ENCODE measurements around the gene TMEM219.

TMEM219 gene

DNA sequence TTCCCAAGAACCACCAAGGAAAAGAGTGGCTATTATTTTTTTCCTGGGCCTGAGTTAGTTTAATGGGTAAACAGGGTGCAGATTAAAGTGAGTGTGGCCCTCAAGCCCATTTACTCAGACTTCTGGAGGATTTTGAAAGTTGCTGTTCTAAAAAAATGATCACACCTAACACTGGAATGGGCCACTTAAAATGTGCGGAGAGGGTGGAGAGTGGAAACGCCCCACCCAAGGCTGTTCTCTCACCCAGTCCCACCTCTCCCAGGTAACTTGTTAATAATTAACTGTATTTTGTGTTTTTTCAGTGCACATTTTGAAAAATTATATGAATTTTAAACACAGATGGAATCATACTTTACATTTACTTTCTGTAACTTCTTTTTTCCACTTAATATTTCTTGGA, 28.2 kb downstream of the TMEM219 start:
- no peak for DNase-seq
- intact Hi-C loops (cut with DNase I), result loop anchor here (10.0 kb wide), 2 partner anchors 65 to 175 kb away; partner anchors contain the start of genes PAGR1 and PRRT2

DNA sequence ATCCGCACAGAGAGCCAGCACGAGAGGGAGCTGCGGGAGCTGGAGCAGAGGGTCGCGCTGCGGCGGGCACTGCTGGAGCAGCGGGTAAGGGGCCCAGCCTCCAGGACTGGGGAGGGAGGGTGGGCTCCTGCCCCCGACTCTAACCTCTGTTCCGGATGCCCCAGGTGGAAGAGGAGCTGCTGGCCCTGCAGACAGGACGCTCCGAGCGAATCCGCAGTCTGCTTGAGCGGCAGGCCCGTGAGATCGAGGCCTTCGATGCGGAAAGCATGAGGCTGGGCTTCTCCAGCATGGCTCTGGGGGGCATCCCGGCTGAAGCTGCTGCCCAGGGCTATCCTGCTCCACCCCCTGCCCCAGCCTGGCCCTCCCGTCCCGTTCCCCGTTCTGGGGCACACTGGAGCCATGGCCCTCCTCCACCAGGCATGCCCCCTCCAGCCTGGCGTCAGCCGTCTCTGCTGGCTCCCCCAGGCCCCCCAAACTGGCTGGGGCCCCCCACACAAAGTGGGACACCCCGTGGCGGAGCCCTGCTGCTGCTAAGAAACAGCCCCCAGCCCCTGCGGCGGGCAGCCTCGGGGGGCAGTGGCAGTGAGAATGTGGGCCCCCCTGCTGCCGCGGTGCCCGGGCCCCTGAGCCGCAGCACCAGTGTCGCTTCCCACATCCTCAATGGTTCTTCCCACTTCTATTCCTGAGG, 29.1 kb downstream of the TMEM219 start:
- intact Hi-C loops (cut with DNase I), result loop anchor here (10.0 kb wide), 2 partner anchors 64 to 176 kb away; partner anchors contain the start of genes PAGR1 and PRRT2
- DNase-seq, result no peak

DNA sequence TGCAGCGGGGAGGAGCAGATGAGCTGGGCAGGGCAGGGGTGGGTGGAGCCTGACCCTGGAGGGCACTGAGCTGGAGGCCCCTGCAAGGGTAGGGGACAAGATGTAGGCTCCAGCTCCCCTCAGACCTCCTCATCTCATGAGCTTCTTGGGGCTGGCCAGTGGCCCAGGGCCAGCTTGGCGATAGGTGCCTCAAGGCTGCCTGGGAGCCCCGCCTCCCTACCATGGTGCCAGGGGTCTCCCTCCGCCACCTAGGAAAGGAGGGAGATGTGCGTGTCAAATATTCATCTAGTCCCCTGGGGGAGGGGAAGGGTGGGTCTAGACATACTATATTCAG, 29.7 kb downstream of the TMEM219 start:
- intact Hi-C loops (cut with DNase I), result loop anchor here (10.0 kb wide), 2 partner anchors 63 to 177 kb away; partner anchors contain the start of genes PAGR1 and PRRT2
- DNase-seq, result no peak

DNA sequence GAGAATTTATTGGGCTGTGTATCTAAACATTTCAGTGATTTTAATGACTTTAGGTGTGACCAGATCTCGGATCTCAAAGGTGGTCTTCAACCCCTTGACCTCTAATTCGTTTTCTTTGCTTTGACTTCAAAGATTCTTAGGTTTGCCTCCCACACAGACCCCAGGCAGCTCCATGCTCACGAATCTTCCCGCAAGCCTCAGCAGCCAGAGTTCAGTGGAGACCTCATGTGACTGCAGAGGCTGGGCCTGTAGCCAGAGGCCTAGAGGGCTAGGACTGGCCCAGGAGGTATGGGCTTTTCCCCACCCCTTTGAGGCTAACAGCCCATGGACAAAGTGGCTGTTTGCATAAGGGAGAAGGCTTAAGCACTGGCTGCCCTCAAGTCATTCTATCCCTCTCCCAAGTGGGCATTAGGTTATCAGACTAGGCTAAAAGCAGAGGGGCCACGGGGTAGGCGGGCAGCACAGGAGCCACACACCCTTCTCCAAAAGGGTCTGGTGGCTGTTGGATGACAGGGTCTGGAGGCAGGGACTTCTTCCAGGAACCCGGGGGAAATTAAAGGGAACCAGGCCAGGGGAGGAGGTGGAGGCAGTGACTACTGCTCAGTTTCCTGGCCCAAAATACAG, 30.6 kb downstream of the TMEM219 start:
- intact Hi-C loops (cut with DNase I), result loop anchor here (10.0 kb wide), 2 partner anchors 62 to 178 kb away; partner anchors contain the start of genes PAGR1 and PRRT2
- no peak for DNase-seq

DNA sequence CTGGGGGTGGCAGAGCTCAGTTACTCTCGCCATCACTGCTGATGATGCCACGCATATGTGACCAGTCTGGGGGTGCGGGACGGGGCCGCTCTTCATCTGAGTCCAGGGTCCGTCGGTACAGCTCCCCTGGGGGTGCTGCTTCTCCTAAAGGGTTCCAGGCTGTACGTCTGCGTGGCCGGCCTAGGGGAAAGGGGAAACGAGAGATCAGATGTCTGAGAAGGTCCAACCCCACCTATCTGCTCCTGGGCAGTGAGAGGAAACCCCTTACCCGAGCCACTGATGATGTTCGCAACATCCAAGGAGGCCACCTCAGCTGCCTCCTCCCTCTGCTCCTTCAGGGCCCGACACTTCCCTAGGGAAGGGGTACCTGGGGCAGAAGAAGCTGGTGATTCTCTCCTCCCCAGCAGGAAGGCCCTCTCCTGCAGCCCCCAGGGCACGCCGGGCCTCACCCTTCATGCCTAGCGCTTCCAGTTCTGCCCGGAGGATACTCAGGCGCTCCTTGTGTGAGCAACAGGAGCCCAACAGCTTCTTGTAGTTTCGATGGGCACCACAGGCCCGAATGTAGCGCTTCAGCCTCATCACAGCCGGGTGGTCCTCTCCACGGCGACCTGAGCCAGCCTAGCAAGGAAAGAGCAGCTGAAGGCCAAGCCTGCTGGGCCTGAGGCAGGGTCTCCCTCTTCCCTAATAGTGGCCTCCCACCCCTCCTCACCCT, 31.5 kb downstream of the TMEM219 start:
- intact Hi-C loops (cut with DNase I), result loop anchor here (10.0 kb wide), 2 partner anchors 61 to 179 kb away; partner anchors contain the start of genes PAGR1 and PRRT2
- no peak for DNase-seq

DNA sequence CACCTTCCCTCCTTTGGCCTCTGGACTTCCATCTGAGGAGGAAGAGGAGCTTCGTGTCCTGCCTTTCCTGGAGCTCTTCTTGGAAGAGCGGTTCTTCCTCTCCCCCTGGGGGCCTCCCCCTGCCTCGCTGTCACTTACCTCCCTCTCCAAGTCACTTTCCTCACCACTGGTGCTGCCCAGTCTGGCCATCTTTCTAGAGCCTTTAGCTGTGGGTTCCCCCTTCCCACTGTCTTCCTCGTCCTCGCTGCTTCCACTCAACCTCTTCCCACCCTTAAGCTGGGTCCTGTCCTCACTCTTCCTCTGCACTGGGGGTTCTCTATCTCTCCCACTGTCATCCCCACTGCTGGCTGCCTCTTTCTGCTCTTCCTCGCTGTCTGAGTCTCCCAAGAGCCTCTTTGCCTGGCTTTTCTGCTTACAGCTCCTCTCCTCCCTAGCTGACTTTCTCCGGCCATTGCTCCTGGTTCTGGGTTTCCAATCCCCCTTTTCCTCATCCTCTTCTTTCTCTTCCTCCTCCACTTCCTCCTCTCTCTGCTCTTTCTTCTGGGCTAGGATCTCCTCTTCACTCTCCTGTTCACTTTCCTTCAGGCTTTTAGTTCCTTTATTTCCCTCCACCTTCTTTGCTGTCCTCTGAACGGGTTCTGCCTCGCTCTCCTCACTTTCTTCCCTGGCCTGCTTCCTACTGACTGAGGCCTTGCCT, 32.2 kb downstream of the TMEM219 start:
- DNase-seq, result no peak
- intact Hi-C loops (cut with DNase I), result loop anchor here (2.0 to 10.0 kb wide), 3 partner anchors 19 to 179 kb away; partner anchors contain the start of genes PAGR1 and PRRT2

DNA sequence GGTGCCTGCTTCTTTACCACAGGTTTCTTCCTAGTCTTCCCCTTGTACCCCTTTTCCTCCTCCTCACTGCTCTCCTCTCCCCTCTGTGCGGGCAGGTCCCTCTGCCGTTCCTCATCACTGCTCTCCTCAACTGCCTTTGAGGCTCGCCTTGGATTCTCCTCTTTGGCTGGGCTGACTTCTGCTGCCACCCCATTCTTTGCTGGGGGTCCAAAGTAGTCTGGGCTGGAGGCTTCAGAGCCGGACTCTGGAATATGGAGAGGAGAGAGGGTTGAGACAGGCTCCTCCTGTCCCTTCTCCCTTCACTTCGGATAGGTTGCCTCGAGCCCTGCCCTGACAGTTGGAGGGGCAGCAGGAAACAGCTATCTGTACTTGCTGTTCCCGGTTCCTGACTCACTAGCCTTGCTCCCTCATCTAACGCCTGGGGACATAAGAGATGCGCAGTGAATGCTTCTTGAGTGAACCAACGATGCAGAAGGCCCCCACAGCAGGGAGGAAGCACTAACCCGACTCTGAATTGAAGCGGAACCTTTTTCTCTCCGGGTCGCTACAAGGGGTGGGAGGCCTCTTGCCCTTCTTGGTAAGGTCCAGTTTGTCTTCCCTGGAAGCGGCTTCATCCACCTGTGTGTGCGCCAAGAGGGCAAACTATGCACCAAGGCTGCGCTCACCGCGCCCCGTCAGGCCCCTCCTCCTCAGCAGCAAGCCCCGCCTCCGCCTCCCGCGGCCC, 32.9 kb downstream of the TMEM219 start:
- intact Hi-C loops (cut with DNase I), result loop anchor here (2.0 to 10.0 kb wide), 3 partner anchors 20 to 180 kb away; partner anchors contain the start of genes PAGR1 and PRRT2
- peak in 30 of 42 donors; percentile 50 to 83 (median 74) for DNase-seq

DNA sequence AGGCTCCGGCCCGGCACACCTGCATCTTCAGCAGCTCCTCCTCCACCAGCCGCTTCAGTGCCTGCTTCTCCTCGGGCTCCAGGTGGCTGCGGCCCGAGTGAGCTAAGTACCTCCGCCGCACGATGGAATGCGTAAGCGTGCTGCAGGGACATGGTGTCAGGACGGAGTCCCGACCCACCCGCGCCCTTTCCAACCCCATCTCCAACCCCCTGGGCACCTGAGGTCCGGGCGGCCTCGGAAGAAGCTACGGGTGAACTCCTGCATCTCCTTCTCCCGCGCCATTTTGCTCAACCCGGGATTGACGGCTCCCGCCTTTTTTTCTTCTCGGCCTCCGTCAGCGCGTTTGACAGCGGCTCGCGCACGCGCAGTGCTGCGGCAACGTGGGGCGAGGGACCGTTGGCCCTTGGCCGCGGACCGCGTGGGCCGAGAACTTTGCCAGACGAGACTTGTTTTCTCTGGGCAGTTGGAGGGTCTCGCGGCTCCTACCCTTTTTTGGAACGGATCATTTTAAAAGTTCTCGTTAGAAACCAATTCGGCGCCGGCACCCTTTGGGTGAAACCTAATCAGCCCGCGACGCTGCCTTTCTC, 33.5 kb downstream of the TMEM219 start, which contains the start of gene HIRIP3:
HIRIP3 (minus strand) TSS at position 294 of the 587 bp plus-strand sequence; CDS start at position 282, 12 bp downstream.
- intact Hi-C loops (cut with DNase I), result loop anchor here (2.0 to 10.0 kb wide), 3 partner anchors 21 to 181 kb away; partner anchors contain the start of genes PAGR1 and PRRT2
- DNase-seq, result peak; percentile 66 to 95 (median 89)

DNA sequence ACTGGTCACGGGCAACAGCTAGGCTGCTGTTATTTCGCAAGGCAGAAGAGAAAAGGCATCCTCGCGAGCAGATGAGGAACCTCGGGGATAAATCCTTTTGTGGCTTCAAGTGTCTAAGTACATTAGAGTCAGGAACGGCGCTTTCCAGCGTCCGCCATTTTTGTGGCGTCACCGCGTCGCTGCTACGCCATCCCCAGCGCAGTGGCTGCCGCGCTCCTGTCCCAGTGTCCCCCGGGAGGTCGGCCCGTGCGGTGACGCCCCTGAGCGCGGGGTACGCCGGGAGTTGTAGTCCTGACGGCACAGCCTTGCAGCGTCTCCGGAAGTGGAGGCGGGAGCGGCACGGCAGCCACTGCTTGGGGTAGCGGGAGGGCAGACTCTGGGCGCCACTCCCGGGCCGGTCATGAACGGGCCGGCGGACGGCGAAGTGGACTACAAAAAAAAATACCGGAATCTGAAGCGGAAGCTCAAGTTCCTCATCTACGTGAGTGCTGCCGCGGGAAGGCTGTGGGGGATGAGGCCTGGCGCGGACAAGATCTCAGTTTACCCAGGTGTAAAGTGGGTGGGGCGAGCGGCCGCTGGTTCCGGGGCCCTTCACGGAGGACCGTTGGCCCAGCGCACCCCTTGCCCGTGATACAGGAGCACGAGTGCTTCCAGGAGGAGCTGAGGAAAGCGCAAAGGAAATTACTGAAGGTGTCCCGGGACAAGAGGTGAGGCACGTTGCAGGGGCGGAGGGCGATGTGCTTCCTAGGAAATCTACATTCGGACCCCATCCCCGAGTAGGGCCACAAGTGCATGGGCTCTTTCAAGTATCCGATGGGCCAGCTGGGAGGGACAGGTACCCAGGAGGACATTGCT, 34.3 kb downstream of the TMEM219 start, which contains the start of gene INO80E:
INO80E (plus strand) TSS at position 331 of the 855 bp plus-strand sequence; CDS start at position 401, 70 bp downstream.
- DNase-seq, result peak; percentile 97 to 100 (median 100)
- intact Hi-C loops (cut with DNase I), result loop anchor here (2.0 to 10.0 kb wide), 3 partner anchors 21 to 181 kb away; partner anchors contain the start of genes PAGR1 and PRRT2

DNA sequence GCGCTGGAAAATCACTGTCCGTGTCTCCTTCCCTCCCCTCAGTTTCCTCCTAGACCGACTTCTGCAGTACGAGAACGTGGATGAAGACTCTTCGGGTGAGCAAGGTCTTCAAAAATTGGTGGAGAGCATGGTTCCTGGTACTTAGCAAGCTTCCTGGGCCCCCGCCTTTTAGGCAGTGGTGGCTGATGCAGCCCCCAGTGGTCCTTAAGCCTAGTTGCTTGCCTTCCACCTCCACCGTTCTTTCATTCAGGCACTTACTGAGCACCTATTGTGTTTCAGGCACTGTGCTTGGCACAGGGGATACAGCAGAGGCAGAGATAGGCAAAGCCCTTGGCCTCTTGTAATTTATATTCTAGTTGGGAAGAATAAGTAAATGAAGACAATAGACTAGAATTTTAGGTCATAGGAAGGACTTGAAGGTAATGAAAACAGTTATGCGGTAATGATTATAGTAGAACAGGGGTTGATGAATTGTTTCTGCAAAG, 34.9 kb downstream of the TMEM219 start:
- DNase-seq, result no peak
- intact Hi-C loops (cut with DNase I), result loop anchor here (10.0 kb wide), 2 partner anchors 58 to 182 kb away; partner anchors contain the start of genes PAGR1 and PRRT2

DNA sequence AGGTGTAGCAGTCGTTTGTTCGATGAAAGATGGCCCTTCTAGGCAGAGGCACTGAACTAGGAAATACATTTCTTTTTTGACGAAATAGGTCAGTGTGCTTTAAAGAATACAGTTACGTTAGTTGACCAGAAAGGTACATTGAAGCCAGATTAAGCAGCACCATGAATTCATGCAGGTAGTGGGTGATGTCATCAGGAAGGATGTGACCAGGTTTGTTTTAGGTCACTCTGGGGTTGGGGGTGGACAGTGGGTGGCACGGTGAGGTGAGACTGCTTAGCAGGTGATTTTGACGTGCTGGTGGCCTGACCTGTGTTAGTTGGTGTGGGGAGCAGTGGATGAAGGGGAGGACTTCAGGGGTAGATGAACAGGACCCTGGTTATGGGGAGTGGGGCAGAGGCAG, 37.7 kb downstream of the TMEM219 start:
- intact Hi-C loops (cut with DNase I), result loop anchor here (10.0 kb wide), 2 partner anchors 55 to 185 kb away; partner anchors contain the start of genes PAGR1 and PRRT2
- no peak for DNase-seq

DNA sequence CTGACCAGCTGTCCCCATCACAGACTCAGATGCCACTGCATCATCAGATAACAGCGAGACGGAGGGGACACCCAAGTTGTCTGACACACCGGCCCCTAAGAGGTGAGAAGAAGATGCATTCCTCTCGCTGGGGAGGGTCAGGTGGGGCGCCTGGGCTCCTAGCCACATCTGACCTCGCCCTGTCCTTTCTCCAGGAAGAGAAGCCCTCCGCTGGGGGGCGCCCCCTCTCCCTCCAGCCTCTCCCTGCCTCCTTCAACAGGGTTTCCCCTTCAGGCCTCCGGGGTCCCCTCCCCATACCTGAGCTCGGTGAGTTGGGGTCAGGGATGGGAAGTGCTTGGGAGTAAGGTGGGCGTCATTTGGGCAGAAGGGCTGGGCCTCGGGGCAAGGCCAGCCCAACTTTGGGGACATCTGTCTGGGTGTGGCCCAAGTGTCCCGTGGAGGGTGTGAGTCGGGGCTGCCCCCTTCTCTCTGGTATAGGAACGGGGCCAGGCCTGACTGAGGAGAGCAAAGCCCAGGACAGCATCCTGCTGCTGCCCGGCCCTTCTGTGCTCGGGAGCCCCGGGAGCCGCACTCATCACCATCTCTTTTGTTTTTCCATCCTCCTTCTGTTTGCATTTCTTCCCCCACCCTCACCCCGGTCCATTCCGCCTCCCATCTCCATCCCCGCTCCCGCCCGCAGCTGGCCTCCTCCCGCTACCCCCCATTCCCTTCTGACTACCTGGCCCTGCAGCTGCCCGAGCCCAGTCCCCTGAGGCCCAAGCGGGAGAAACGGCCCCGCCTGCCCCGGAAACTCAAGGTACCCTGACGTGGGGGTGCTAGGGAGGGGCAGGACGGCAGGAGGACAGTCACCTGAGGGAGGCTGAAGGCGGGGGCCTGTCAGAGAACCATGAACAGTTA, 39.1 kb downstream of the TMEM219 start:
- no peak for DNase-seq
- intact Hi-C loops (cut with DNase I), result no loop called here

DNA sequence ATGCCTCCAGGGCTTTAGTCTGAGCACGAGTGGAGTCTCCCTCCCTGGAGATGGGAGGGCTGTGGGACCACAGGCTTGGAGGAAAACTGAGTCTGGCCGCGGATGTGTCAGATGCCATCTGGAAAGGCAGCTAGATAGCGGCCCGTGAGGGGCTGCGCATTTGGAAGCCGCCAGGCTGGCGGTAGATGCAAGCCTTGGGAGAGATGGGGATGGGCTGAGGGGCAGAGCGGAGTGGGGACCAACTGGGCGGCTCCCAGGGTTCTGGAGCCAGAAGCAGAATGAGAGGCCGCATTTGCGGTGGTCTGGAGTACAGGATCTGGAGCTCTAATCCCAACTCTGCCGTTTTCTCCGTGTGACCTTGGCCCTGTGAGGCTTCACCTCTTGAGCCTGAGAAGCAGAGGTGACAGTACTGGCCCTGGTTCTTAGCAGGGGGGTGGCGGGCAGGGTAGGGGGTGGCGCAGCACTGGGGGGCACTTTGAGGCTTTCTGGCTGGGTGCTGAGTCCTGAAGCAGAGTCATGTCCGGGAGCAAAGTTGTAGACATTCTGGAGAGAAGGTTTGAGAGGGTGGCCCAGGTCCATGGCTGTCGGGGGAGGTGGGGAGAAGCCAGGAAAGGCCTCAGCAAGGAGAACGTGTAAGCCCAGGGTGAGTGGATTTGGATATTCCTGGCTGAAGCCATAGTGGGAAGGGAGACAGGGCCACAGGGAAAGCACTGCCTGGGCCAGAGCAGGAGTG, 40.9 kb downstream of the TMEM219 start:
- no peak for DNase-seq
- intact Hi-C loops (cut with DNase I), result no loop called here

DNA sequence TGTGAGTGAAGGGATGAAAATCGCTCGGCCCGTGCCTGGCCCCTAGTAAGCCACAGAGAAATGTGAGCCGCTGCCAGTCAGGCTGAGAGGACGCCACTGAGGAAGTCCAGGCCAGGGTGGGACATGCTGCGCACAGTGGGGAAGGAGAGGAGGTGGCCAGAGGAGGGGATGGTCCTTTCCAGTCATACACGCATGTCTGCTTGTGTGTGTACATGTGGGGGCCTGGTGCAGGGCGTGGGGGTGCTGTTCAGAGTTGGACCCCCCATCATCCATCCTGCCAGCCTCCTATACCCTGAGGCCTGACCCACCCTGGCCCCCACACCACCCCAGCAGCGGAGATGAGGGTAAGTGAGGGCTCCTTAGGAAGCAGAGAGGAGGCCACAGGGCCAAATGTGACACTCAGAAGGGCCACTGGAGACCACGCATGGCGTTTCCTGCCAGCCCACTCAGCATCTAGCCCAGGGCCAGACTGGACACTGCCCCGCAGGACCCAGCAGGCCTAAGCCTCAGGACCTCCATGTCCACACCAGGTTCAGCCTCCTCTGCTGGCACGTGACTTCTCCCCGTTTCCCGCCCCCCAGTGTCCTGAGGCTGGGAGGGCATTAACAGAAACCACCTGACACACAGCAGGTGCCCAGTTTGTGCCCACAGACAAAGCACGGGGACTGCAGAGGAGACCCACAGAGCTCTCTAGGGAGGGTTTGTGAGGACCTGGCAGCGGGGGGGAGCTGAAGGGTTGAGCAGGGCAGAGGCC, 42.0 kb downstream of the TMEM219 start:
- DNase-seq, result no peak
- intact Hi-C loops (cut with DNase I), result no loop called here
